Fibroblast of lung (primary cell): Measurements from ENCODE around the gene ACBD4. TPM values are rescaled to one million over a fixed set of nuclear protein-coding genes. Genes with fewer than 3 reads are reported as not detected.
"Not testable (repeated sequence)": the region's sequence is repeated elsewhere in the genome, so short reads cannot be mapped to it uniquely, and the experiment has no call there.

ENCODE experiments used
- DNase-seq, 2 donors: peaks; one replicate each; pipeline versions ENCODE4 v3.0.0 to v3.0.0-alpha.2; 2010; ENCODE audit warnings: low read depth in 2 of 2
- H2AFZ ChIP-seq: 2 replicates; pipeline ENCODE4 v1.5.1; 2012; ENCODE audit warnings: low read length, control low read depth, inconsistent platforms
- H3K27ac ChIP-seq: 2 replicates; pipeline ENCODE4 v1.5.1; 2011; ENCODE audit warnings: low read length, control low read depth; ENCODE audit not compliant: insufficient read depth
- H3K27me3 ChIP-seq: 2 replicates; pipeline ENCODE4 v1.5.1; 2011; ENCODE audit warnings: mild to moderate bottlenecking, low read length; ENCODE audit not compliant: control insufficient read depth, insufficient read depth
- H3K36me3 ChIP-seq: 2 replicates; pipeline ENCODE4 v1.5.1; 2011; ENCODE audit warnings: low read length; ENCODE audit not compliant: control insufficient read depth, insufficient read depth
- H3K4me1 ChIP-seq: 2 replicates; pipeline ENCODE4 v1.5.1; 2011; ENCODE audit warnings: low read length; ENCODE audit not compliant: control insufficient read depth, insufficient read depth; ENCODE audit errors: extremely low read depth
- H3K4me2 ChIP-seq: 2 replicates; pipeline ENCODE4 v1.5.1; 2011; ENCODE audit warnings: low read length, control low read depth; ENCODE audit not compliant: insufficient read depth; ENCODE audit errors: extremely low read depth
- H3K4me3 ChIP-seq, 4 experiments: fragments of 200-600 bp in 1 of 4; sonication (generic) in 1 of 4; replicated peaks in 1 of 4; 2 replicates each; pipeline ENCODE4 v1.5.1; 2011 to 2016; ENCODE audit warnings: low read length in 4 of 4, low read depth in 3 of 4, mild to moderate bottlenecking in 3 of 4, control low read depth in 2 of 4, inconsistent platforms in 1 of 4, mixed read lengths in 1 of 4; ENCODE audit not compliant: insufficient read depth in 1 of 4; ENCODE audit errors: control extremely low read depth in 1 of 4
- H3K79me2 ChIP-seq: 2 replicates; pipeline ENCODE4 v1.5.1; 2012; ENCODE audit warnings: mild to moderate bottlenecking, low read length, inconsistent platforms; ENCODE audit not compliant: control insufficient read depth, insufficient read depth
- H3K9ac ChIP-seq: 2 replicates; pipeline ENCODE4 v1.5.1; 2011; ENCODE audit warnings: mild to moderate bottlenecking, low read length, control low read depth; ENCODE audit not compliant: insufficient read depth
- H3K9me3 ChIP-seq: 2 replicates; pipeline ENCODE4 v1.5.1; 2012; ENCODE audit warnings: low read depth, low read length; ENCODE audit not compliant: control insufficient read depth, insufficient read depth
- H4K20me1 ChIP-seq: 2 replicates; pipeline ENCODE4 v1.5.1; 2011; ENCODE audit warnings: low read length; ENCODE audit not compliant: control insufficient read depth, insufficient read depth; ENCODE audit errors: extremely low read depth
- CTCF ChIP-seq, 2 donors: IDR thresholded peaks in 1 of 2; conservative IDR thresholded peaks in 1 of 2; 1 replicate in 1 of 2; 2 replicates in 1 of 2; pipeline ENCODE4 v1.5.1; 2011 to 2012; ENCODE audit warnings: low read length in 2 of 2, control low read depth in 1 of 2, inconsistent platforms in 1 of 2, low read depth in 1 of 2, mild to moderate bottlenecking in 1 of 2
- EZH2 ChIP-seq: IDR thresholded peaks from 2 replicates; pipeline ENCODE4 v1.5.1; 2012; ENCODE audit warnings: low read length, control low read depth, mild to moderate bottlenecking; ENCODE audit errors: missing control alignments
- polyA plus RNA-seq, 2 donors: library from polyadenylated mRNA; depleted of rRNA in 1 of 2; stranded (reverse) in 1 of 2; unstranded in 1 of 2; fragments of >200 nt; gene quantifications; 2 replicates each; pipeline ENCODE4 v1.2.1, GENCODE V29; 2011 to 2012; ENCODE audit warnings: missing spikeins in 1 of 2
- total RNA-seq: library from RNA; depleted of rRNA; stranded (reverse); fragments of >200 nt; gene quantifications from 2 replicates; pipeline ENCODE4 v1.2.1, GENCODE V29; 2014

The ACBD4 gene
- total and polyA plus RNA-seq, 2 donors (not counting 1 experiment from before 2014, with no cell fraction given): 3.4 to 18.0 TPM

DNA sequence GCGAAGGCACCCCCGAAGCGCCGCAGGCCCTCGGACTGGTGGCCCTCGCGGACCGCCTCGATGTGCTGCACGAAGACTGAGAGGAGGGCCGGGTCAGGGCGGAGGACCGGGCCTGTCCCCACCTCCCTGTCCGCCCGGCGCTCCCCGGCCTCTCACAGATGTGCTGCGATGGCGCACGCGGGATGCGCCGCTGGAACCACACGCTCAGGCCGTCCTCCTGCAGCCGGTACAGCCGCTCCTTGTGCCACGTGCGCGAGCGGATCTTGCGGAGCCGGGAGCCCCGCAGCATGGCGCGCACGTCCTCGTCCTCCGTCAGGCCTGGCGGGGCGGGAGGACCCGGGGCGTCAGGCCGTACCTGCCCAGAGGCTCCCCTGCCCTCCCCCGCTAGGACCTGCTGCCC lies 14.4 kb upstream of the ACBD4 start:
- Histone ChIP-seq H3K4me1 (peaks cover 14% of the 10 kb centered on the region), H3K4me2 (no peak overlapping the region), H3K4me3 (no peak overlapping the region), H3K9ac (no peak overlapping the region), H2AFZ (no peak overlapping the region), H4K20me1 (no peaks in the 10 kb centered on the region), H3K79me2 (peaks cover 13% of the 10 kb centered on the region), H3K36me3 (peaks cover 6% of the 10 kb centered on the region), H3K27me3 (no peaks in the 10 kb centered on the region), H3K27ac (no peak overlapping the region), H3K9me3 (no peaks in the 10 kb centered on the region)
- DNase-seq: no peak
- TF ChIP-seq EZH2: no peak
- TF ChIP-seq CTCF (conservative IDR thresholded peaks at IDR 0.05 in 1 of 2, IDR thresholded peaks at IDR 0.05 in 1 of 2; ENCODE audit: low read depth in 1 of 2, low read length in 2 of 2): no peak

DNA sequence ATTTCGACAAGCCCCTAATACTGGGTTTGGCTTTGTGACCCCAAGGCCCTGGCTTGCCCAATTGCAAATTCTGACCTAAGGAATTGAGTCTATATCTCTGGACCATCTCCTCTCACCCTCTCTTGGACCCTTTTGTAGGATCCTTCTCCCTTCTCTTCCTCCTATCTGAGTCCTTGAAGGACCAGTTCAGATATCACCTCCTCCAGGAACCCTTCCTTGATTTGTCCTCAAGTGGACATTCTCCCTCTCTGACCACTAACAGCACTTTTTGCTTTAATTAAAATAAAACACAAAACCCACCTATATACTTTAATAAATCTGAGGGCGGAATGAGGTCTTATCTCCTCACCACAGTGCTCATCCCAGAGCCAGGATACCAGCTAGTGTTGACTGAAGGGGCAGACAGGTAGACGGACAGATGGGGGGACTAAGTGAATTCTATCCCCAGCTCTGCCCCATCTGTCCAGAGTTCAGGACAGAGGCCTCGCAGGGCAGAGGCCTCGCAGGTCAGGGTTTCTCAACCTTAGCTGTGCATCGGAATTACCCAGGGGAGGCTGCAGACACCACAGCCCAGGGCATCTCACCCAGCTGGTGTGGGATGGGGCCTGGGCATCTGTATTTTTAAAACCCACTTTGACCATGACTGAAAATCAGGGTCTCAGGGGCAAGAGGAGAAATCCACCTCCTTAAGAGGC lies 12.3 kb upstream of the ACBD4 start:
- H2AFZ ChIP-seq: no peak overlapping the region
- H3K27me3 ChIP-seq: no peaks in the 10 kb centered on the region
- peaks cover 24% of the 10 kb centered on the region for H3K4me1 ChIP-seq
- peaks cover 17% of the 10 kb centered on the region for H3K79me2 ChIP-seq
- H3K4me3 ChIP-seq: no peak overlapping the region
- H3K27ac ChIP-seq: peak overlapping the region; percentile 88
- TF ChIP-seq EZH2: no peak
- TF ChIP-seq CTCF (conservative IDR thresholded peaks at IDR 0.05 in 1 of 2, IDR thresholded peaks at IDR 0.05 in 1 of 2; ENCODE audit: low read depth in 1 of 2, low read length in 2 of 2): no peak
- no peak for DNase-seq
- peaks cover 1% of the 10 kb centered on the region for H3K36me3 ChIP-seq
- no peak overlapping the region for H3K9ac ChIP-seq
- H4K20me1 ChIP-seq: no peaks in the 10 kb centered on the region
- no peaks in the 10 kb centered on the region for H3K9me3 ChIP-seq
- H3K4me2 ChIP-seq: peak overlapping the region; percentile 26

GRCh38 chr17:45123930-45124796 lies 11.3 kb upstream of the ACBD4 start:
- peak; percentile 84 to 94 for DNase-seq
- peaks cover 17% of the 10 kb centered on the region for H3K79me2 ChIP-seq
- no peaks in the 10 kb centered on the region for H3K27me3 ChIP-seq
- H3K27ac ChIP-seq: peak overlapping the region; percentile 88
- H3K4me1 ChIP-seq: peaks cover 26% of the 10 kb centered on the region
- TF ChIP-seq EZH2 (no peak), CTCF (conservative IDR thresholded peaks at IDR 0.05 in 1 of 2, IDR thresholded peaks at IDR 0.05 in 1 of 2; ENCODE audit: low read depth in 1 of 2, low read length in 2 of 2) (no peak)
- H2AFZ ChIP-seq: no peak overlapping the region
- H3K9ac ChIP-seq: peak overlapping the region; percentile 33
- peak overlapping the region; percentile 51 for H3K4me2 ChIP-seq
- no peaks in the 10 kb centered on the region for H3K9me3 ChIP-seq
- no peaks in the 10 kb centered on the region for H4K20me1 ChIP-seq
- H3K4me3 ChIP-seq: no peak overlapping the region
- no peaks in the 10 kb centered on the region for H3K36me3 ChIP-seq

GRCh38 chr17:45124797-45125122 lies 10.7 kb upstream of the ACBD4 start:
- peaks cover 17% of the 10 kb centered on the region for H3K79me2 ChIP-seq

More at GRCh38 chr17:45124797-45125122, 10.7 kb upstream of the ACBD4 start:
- not testable (repeated sequence) for H3K9ac ChIP-seq, H4K20me1 ChIP-seq, H3K36me3 ChIP-seq, H3K4me2 ChIP-seq, H2AFZ ChIP-seq, H3K9me3 ChIP-seq, H3K4me3 ChIP-seq, H3K27me3 ChIP-seq, DNase-seq
- peak overlapping the region; percentile 88 for H3K27ac ChIP-seq
- peaks cover 26% of the 10 kb centered on the region for H3K4me1 ChIP-seq
